ENCODE measurements around the gene VMAC.

DNA sequence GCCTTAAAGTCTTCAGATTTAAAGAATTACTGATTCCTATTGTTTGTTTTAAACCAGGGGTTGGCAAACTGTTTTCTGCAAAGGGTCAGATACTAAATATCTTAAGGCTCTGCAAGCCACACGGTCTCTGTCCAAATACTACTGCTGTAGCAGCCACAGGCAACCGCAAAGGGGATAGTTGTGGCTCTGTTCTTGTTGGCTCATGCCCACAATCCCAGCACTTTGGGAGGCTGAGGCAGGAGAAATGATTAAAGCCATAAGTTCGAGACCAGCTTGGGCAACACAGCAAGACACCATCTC, 50.9 kb downstream of the VMAC start:
- no peak for TF ChIP-seq JUNB (IDR thresholded peaks at IDR 0.05)
- no peak for TF ChIP-seq CTCF (IDR thresholded peaks at IDR 0.05)
- no peak for TF ChIP-seq MYC (IDR thresholded peaks at IDR 0.05; ENCODE audit: borderline replicate concordance, low read length)
- TF ChIP-seq SREBF2 (IDR thresholded peaks at IDR 0.05), result no peak
- TF ChIP-seq, protein P1, sequence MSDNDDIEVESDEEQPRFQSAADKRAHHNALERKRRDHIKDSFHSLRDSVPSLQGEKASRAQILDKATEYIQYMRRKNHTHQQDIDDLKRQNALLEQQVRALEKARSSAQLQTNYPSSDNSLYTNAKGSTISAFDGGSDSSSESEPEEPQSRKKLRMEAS (IDR thresholded peaks at IDR 0.05), result no peak
- TF ChIP-seq REST (IDR thresholded peaks at IDR 0.05), result no peak
- TF ChIP-seq POLR2A (IDR thresholded peaks at IDR 0.05; ENCODE audit: low read length), result no peak
- no peak for TF ChIP-seq CEBPB (IDR thresholded peaks at IDR 0.05)
